Loucy (cell line): Measurements from ENCODE around the gene NIPAL4.

Experiments used
- H2AFZ ChIP-seq: fragments of 200-600 bp; sonication (generic); 2 replicates; pipeline ENCODE4 v1.6.0; 2016; ENCODE audit warnings: antibody characterized with exemption, mild to moderate bottlenecking, low read length, moderate library complexity
- H3F3A ChIP-seq: fragments of 200-600 bp; 2 replicates; pipeline ENCODE4 v1.6.0; 2016; ENCODE audit warnings: antibody characterized with exemption, low read depth, mild to moderate bottlenecking
- H3K27me3 ChIP-seq: fragments of 200-600 bp; sonication (generic); 2 replicates; pipeline ENCODE4 v1.6.1; 2014; ENCODE audit warnings: low read length, mild to moderate bottlenecking; ENCODE audit not compliant: insufficient read depth, poor library complexity, severe bottlenecking
- H3K36me3 ChIP-seq: fragments of 200-600 bp; sonication (generic); 2 replicates; pipeline ENCODE4 v1.6.1; 2016; ENCODE audit warnings: low read length; ENCODE audit not compliant: insufficient read depth
- H3K4me1 ChIP-seq: fragments of 200-600 bp; sonication (generic); 2 replicates; pipeline ENCODE4 v1.5.1; 2014; ENCODE audit warnings: low read length, mild to moderate bottlenecking; ENCODE audit not compliant: insufficient read depth, poor library complexity, severe bottlenecking
- H3K4me2 ChIP-seq: fragments of 200-600 bp; sonication (generic); 2 replicates; pipeline ENCODE4 v1.6.0; 2014; ENCODE audit warnings: antibody characterized with exemption, low read length, low read depth, mild to moderate bottlenecking; ENCODE audit not compliant: poor library complexity, severe bottlenecking
- H3K4me3 ChIP-seq: fragments of 200-600 bp; sonication (generic); 2 replicates; pipeline ENCODE4 v1.5.1; 2014; ENCODE audit warnings: low read length, mild to moderate bottlenecking, mixed read lengths; ENCODE audit not compliant: poor library complexity, severe bottlenecking
- H3K79me2 ChIP-seq: fragments of 200-600 bp; sonication (generic); 2 replicates; pipeline ENCODE4 v1.6.1; 2014; ENCODE audit warnings: low read length; ENCODE audit not compliant: insufficient read depth
- H3K9ac ChIP-seq: fragments of 200-600 bp; sonication (generic); 2 replicates; pipeline ENCODE4 v1.6.0; 2014; ENCODE audit warnings: mild to moderate bottlenecking, low read depth, low read length, moderate library complexity; ENCODE audit not compliant: poor library complexity, severe bottlenecking
- H3K9me2 ChIP-seq: fragments of 200-600 bp; sonication (generic); replicated peaks from 2 replicates; pipeline ENCODE4 v1.6.1; 2016; ENCODE audit warnings: low read depth, low read length, mixed read lengths
- H3K9me3 ChIP-seq: fragments of 200-600 bp; sonication (generic); 2 replicates; pipeline ENCODE4 v1.6.1; 2014; ENCODE audit warnings: mild to moderate bottlenecking, antibody characterized with exemption, low read length, low read depth; ENCODE audit not compliant: insufficient read depth
- H4K20me1 ChIP-seq: fragments of 200-600 bp; sonication (generic); 2 replicates; pipeline ENCODE4 v1.6.0; 2014; ENCODE audit warnings: antibody characterized with exemption, low read length, mild to moderate bottlenecking; ENCODE audit not compliant: insufficient read depth, poor library complexity, severe bottlenecking
- EZH2phosphoT487 ChIP-seq: fragments of 200-600 bp; IDR thresholded peaks from 2 replicates; pipeline ENCODE4 v1.6.1; 2018; ENCODE audit warnings: antibody characterized with exemption, mild to moderate bottlenecking, moderate library complexity, borderline replicate concordance
- TF ChIP-seq, protein P1 (sequence below): fragments of 200-600 bp; sonication (generic); conservative IDR thresholded peaks from 2 replicates; pipeline ENCODE4 v1.5.1; 2014; ENCODE audit warnings: mild to moderate bottlenecking, antibody characterized with exemption, low read length

Gene NIPAL4

DNA sequence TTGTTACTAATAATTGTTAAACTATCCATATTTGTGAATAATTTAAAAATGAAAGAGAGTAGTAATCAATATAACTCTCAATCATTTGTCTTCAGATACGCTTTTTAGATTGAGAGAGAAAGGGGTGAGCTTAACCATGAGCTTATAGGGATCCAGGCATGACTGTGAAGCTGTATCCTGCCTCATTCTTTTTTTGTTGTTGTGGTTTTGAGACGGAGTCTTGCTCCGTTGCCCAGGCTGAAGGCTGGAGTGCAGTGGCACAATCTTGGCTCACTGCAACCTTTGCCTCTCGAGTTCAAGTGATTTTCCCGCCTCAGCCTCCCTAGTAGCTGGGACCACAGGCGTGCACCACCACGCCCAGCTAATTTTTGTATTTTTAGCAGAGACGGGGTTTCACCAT lies 44.0 kb downstream of the NIPAL4 start:
- H3K79me2 ChIP-seq, result no peaks in the 10 kb centered on the region

GRCh38 chr5:157505496-157505895 lies 45.5 kb downstream of the NIPAL4 start:
- no peaks in the 10 kb centered on the region for H3K9me2 ChIP-seq
- H3K4me3 ChIP-seq, result no peak overlapping the region
- H3K4me1 ChIP-seq, result peaks cover 4% of the 10 kb centered on the region
- H3K9me3 ChIP-seq, result no peaks in the 10 kb centered on the region
- H3K4me2 ChIP-seq, result no peak overlapping the region
- H3F3A ChIP-seq, result no peaks in the 10 kb centered on the region
- H3K36me3 ChIP-seq, result no peaks in the 10 kb centered on the region
- no peak overlapping the region for H2AFZ ChIP-seq
- H3K79me2 ChIP-seq, result no peaks in the 10 kb centered on the region
- TF ChIP-seq, protein P1, sequence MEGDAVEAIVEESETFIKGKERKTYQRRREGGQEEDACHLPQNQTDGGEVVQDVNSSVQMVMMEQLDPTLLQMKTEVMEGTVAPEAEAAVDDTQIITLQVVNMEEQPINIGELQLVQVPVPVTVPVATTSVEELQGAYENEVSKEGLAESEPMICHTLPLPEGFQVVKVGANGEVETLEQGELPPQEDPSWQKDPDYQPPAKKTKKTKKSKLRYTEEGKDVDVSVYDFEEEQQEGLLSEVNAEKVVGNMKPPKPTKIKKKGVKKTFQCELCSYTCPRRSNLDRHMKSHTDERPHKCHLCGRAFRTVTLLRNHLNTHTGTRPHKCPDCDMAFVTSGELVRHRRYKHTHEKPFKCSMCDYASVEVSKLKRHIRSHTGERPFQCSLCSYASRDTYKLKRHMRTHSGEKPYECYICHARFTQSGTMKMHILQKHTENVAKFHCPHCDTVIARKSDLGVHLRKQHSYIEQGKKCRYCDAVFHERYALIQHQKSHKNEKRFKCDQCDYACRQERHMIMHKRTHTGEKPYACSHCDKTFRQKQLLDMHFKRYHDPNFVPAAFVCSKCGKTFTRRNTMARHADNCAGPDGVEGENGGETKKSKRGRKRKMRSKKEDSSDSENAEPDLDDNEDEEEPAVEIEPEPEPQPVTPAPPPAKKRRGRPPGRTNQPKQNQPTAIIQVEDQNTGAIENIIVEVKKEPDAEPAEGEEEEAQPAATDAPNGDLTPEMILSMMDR, result no peak
- no peak for TF ChIP-seq EZH2phosphoT487
- no peaks in the 10 kb centered on the region for H3K27me3 ChIP-seq
- H4K20me1 ChIP-seq, result no peaks in the 10 kb centered on the region
- H3K9ac ChIP-seq, result no peak overlapping the region

More for the DNA sequence above, 44.0 kb downstream of the NIPAL4 start:
- Histone ChIP-seq H3K9me2 (no peaks in the 10 kb centered on the region), H2AFZ (no peak overlapping the region), H3K27me3 (no peaks in the 10 kb centered on the region), H3K9me3 (no peaks in the 10 kb centered on the region), H3K4me1 (peaks cover 4% of the 10 kb centered on the region), H3K4me3 (no peak overlapping the region), H3K4me2 (no peak overlapping the region), H3F3A (no peaks in the 10 kb centered on the region), H3K9ac (no peak overlapping the region), H3K36me3 (no peaks in the 10 kb centered on the region), H4K20me1 (no peaks in the 10 kb centered on the region)
- TF ChIP-seq, protein P1, result no peak
- TF ChIP-seq EZH2phosphoT487, result no peak

DNA sequence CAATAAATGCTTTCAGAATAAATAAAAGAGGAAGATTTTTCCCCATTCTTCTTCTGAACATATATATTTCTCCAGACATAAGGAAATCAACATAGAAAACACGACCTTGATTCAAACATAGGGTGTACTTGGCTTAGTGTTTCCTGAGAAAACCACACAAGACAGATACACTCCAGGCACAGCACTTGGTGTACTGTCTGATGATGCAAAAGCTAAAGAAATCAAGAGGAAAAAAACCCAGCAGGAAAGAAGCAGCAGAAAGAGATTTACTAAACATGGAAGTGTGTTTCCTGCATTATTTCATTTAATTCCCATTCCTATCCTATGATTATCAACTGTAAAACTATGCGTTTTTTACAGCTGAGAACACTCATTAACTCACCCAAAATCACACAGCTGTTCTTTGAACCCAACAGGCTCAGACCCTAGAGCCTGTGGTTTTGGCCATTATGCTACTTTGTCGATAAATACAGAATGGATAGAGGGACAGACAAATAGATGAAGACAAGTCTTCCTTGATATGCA lies 46.1 kb downstream of the NIPAL4 start:
- no peak for TF ChIP-seq EZH2phosphoT487
- TF ChIP-seq, protein P1, result no peak
- H3K9me3 ChIP-seq, result no peaks in the 10 kb centered on the region
- H3F3A ChIP-seq, result no peaks in the 10 kb centered on the region
- H3K4me1 ChIP-seq, result peaks cover 4% of the 10 kb centered on the region
- H3K27me3 ChIP-seq, result no peaks in the 10 kb centered on the region
- no peak overlapping the region for H3K4me2 ChIP-seq
- H2AFZ ChIP-seq, result no peak overlapping the region
- H3K79me2 ChIP-seq, result no peaks in the 10 kb centered on the region
- no peaks in the 10 kb centered on the region for H3K9me2 ChIP-seq
- H3K4me3 ChIP-seq, result no peak overlapping the region
- H3K36me3 ChIP-seq, result no peaks in the 10 kb centered on the region
- H3K9ac ChIP-seq, result no peak overlapping the region
- no peaks in the 10 kb centered on the region for H4K20me1 ChIP-seq
